Measurements from ENCODE around the gene RPL6.
"Not testable (repeated sequence)": the region's sequence is repeated elsewhere in the genome, so short reads cannot be mapped to it uniquely, and the experiment has no call there.

RPL6 gene

GRCh38 chr12:112409064-112409905, at the start of gene RPL6:
RPL6 (minus strand) TSS chr12:112409605; CDS start chr12:112408656, 949 bp downstream.
- DNase-seq = peak; percentile 67 to 88

- DNase-seq = no peak
Observed at GRCh38 chr12:112458751-112459150, 49.3 kb upstream of the RPL6 start.

GRCh38 chr12:112458330-112458729, 48.9 kb upstream of the RPL6 start:
- DNase-seq = no peak

- DNase-seq = not testable (repeated sequence)
Observed at GRCh38 chr12:112457142-112457541, 47.7 kb upstream of the RPL6 start.

- no peak for DNase-seq
Observed at GRCh38 chr12:112456029-112456428, 46.6 kb upstream of the RPL6 start.

GRCh38 chr12:112450725-112451124, 41.3 kb upstream of the RPL6 start:
- DNase-seq = no peak

- not testable (repeated sequence) for DNase-seq
Observed at GRCh38 chr12:112448165-112448564, 38.8 kb upstream of the RPL6 start.

GRCh38 chr12:112447106-112447505, 37.7 kb upstream of the RPL6 start:
- DNase-seq = peak in 1 of 2 donors; percentile 15

GRCh38 chr12:112446008-112446725, 36.8 kb upstream of the RPL6 start:
- DNase-seq = no peak

GRCh38 chr12:112443916-112444315, 34.5 kb upstream of the RPL6 start:
- no peak for DNase-seq

GRCh38 chr12:112440653-112441052, 31.2 kb upstream of the RPL6 start:
- not testable (repeated sequence) for DNase-seq

- no peak for DNase-seq
Observed at GRCh38 chr12:112439769-112440168, 30.4 kb upstream of the RPL6 start.

GRCh38 chr12:112438645-112439044, 29.2 kb upstream of the RPL6 start:
- DNase-seq = not testable (repeated sequence)

- no peak for DNase-seq
Observed at GRCh38 chr12:112433551-112433950, 24.1 kb upstream of the RPL6 start.

- DNase-seq = no peak
Observed at GRCh38 chr12:112431965-112432364, 22.6 kb upstream of the RPL6 start.

- DNase-seq = no peak
Observed at GRCh38 chr12:112430929-112431328, 21.5 kb upstream of the RPL6 start.

GRCh38 chr12:112427760-112428159, 18.4 kb upstream of the RPL6 start:
- DNase-seq = no peak

- no peak for DNase-seq
Observed at GRCh38 chr12:112425582-112426382, 16.4 kb upstream of the RPL6 start.

- no peak for DNase-seq
Observed at GRCh38 chr12:112424126-112424525, 14.7 kb upstream of the RPL6 start.

- DNase-seq = no peak
Observed at GRCh38 chr12:112422531-112422930, 13.1 kb upstream of the RPL6 start.

GRCh38 chr12:112421363-112421762, 12.0 kb upstream of the RPL6 start:
- DNase-seq = no peak

- DNase-seq = no peak
Observed at GRCh38 chr12:112420740-112421139, 11.3 kb upstream of the RPL6 start.

Data from bone marrow (tissue), 2 donors.